ENCODE results near the gene ETS1.

Gene ETS1

DNA sequence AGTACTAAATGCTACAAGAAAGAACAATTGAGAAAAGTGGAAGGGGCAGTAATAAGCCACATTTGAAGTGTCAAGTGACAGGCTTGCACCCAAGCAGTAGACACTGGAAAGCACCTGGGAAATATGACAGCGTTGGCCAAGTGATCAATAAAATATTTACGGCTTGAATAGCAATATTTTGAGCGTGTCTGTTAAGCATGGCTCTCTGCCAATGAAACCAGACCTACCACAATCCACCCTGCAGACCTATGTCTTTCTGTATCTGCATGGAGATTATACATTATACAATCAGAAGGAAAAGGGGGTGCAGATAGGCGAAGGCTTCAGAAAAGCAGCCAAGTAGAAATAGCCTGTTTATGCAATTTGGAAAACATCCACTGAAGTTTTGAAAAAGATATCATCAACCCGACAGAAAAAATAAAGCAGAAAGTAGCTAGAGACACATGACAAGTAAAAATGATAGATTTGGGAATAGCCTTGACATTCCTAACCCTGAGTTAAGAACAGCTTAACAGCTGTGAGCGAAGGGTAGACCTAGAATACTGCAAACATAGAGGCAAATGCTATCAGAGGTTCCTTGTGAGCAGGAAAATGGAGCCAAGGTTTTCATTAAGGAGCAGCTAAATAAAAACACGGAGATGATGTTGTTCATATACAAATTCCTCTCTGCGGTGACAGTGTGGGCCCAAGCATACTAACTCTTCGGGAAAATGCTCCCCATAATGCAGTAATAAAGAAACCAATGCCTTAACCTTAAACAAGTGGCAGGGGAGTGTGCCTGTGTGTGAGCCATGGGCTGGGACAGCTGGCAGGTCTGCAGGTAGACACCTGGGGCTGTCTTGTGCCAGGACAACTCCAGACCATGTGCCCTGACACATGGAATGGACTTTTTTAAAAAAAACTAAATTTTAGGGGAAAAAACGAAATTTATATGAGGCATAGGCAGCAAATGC lies 71.3 kb downstream of the ETS1 start:
- no peak for DNase-seq

DNA sequence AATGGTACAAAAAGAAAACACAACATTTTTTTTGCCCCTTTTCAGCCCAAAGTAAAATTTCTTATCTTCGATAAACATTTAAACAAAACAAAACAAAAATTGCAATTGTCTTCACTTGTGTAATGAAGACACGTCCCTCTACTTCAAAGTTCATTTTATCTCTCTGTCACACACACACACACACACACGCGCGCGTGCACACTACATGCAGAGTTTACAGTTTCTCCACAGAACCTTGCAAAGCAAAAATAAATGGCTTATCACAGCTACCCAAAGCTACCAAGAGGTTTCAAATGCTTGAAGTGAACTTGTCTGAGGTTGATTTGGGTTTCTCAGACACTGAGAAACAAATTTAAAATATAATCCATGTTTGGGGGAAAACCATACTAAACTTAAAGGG lies 72.3 kb downstream of the ETS1 start:
- peak; percentile 28 to 41 for DNase-seq

- DNase-seq = peak in 1 of 2 donors; percentile 17
Observed at GRCh38 chr11:128513915-128514681, 73.3 kb downstream of the ETS1 start.

DNA sequence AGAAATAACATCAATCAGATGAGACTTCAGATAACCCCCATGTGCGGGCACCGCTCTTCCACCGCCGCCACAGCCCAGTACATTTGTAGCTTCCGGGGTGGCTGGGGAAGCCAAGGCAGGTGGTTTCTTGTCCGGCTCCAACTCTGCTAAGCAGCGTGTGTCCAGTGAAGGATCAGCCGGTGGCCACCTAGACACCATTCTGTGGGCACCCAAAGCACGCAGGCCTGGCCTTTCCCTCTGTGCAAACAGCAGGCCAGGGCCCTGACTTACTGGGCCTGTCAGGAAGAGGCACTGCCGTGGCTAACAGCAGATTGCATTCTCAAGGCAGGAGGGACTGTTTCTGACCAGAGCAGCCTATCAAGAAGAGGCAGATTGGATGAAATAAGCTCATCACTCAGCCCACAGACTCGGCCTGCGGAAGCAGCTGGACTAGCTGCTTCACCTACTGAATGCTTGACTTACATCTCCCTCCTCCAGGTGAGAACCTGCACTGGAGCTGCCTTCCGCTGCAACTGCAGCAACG lies 74.8 kb downstream of the ETS1 start:
- DNase-seq = peak in 1 of 2 donors; percentile 50

DNA sequence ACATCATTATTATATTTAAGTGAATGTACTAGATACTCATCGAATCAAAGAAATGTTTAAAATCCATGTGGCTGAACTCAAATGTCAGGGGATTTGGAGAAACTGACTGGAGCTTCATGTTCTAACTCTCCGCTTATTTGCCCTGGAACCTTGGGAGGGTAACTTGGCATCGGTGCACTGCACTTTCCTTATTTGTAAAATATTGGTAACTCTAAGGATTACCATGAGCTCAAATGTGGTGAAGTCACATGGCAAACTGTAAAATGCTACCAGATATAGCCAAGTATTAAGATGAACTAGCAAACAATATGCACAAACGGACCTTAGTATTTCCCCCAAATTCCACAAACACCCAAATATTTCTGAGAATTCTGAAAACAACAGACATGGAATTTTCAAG lies 75.6 kb downstream of the ETS1 start:
- no peak for DNase-seq

- DNase-seq = no peak
Observed at GRCh38 chr11:128509621-128510389, 77.6 kb downstream of the ETS1 start.

GRCh38 chr11:128508770-128509510 lies 78.4 kb downstream of the ETS1 start:
- peak in 1 of 2 donors; percentile 35 for DNase-seq

DNA sequence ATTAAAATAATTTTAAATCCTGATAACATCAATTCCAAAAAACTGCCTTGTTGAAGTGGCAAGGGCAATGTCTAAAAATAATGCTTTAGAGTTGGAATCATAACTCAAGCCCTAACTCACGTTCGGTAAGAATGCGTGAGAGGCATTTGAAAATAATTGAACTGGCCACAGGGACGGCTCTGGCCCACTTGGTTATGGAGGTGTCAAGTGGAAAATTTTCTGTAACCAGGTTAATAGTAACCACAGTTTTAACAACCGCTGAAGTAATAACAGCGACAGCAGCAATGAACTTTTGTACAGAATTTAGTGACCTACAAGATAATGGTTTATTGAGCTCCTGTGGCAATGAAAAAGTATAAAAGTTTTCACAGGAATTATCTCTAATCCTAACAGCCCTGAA lies 79.4 kb downstream of the ETS1 start:
- no peak for DNase-seq

DNA sequence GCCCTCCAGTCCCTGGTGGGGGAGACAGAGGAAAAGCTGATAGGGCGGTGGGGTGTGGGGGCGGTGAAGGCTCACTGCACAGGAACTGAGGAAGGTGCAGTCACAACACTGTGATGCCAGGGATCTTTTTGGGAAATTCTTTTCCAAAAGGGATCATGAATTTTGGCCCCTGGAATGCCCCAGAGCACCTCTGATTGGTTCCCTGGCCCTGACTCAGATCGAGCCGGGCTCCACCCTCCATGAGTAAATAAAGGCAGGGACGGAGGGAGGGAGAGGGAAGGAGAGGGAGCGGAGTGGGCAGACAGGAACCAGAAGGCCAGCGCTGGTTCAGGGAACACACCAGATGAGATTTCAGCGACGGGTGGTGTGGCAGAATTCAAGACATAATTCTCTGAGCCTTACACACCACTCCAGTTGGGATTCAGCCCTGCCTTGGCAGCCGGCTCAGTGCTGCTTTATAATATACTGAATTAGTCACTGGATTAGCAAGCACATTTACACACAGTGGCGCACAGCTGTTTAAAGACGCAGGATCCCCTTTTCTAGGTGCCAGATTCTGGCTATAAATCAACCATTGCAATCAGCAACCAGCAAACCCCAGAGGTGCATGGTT lies 80.3 kb downstream of the ETS1 start:
- no peak for DNase-seq

DNA sequence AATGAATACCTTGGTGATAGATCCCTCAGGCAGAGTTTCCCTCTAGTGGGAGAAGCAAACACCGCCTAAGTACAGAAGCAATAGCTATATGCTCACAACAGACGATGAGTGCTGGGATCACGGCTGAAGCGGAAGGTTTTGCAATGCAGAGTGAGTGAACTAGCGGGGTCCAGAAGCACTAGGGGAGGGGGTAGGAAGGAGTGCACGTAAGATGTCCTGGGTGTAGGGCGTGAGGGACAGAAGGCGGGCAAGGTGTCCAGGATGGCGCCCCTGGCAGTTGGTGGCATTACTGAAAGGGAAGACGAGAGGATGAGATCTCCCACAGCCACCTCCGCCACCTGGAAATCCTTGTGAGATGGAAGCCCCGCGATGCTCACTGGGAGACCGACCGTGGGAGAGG lies 81.0 kb downstream of the ETS1 start:
- DNase-seq = no peak

DNA sequence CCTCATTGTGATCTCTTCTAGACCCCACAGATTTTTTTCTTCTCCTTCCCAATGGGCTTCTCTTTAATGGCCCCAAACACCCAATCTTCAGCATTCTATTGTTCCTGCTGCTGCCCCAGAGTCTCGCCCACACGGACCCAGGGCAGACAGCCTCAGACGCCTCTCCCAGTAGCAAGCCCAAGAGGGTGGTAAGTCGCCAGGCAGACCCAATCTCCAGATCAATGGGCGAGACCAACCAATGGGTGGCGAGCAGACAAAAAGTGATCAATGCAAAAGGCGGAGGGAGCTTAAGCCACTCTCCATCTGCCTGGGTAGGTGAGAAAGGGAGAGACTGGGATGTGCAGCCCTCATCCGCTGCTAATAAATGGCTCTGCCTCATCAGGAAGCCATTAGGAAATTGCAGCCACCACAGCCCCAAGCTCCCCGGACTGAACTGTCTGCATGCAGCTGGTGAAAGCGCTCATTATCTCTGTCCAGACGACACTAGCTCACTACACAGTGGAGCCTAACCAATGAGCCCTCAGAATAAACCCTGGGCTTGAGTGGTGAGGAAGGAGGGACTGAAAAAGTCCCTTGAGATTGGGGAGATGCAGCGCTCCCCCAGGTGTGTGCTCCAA lies 81.8 kb downstream of the ETS1 start:
- DNase-seq = peak in 1 of 2 donors; percentile 47

- no peak for DNase-seq
Observed at GRCh38 chr11:128504486-128504885, 82.9 kb downstream of the ETS1 start.

- peak; percentile 49 to 66 for DNase-seq
Observed at GRCh38 chr11:128503245-128503991, 83.9 kb downstream of the ETS1 start.

GRCh38 chr11:128502726-128503125 lies 84.6 kb downstream of the ETS1 start:
- DNase-seq = no peak

- no peak for DNase-seq
Observed at GRCh38 chr11:128501632-128502549, 85.5 kb downstream of the ETS1 start.

GRCh38 chr11:128501008-128501407 lies 86.3 kb downstream of the ETS1 start:
- DNase-seq = no peak

DNA sequence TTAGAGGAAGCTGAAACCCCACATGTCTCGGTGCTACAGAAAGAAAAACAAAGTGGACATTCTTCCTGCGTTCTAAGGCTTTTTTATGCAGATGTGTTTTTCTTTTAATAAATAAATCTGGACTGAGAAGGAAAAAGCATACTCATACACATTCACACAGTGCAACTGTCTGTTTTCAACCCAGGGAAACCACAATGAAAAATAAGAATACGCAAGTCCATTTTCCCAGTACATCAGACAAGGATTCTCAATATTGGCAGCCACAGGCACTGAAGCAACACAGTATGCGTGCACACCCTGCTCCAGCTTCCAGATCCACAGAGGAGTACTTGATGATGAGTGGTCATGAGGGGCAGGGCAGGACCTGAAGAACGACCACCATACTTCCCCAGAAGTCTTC lies 86.9 kb downstream of the ETS1 start:
- no peak for DNase-seq

DNA sequence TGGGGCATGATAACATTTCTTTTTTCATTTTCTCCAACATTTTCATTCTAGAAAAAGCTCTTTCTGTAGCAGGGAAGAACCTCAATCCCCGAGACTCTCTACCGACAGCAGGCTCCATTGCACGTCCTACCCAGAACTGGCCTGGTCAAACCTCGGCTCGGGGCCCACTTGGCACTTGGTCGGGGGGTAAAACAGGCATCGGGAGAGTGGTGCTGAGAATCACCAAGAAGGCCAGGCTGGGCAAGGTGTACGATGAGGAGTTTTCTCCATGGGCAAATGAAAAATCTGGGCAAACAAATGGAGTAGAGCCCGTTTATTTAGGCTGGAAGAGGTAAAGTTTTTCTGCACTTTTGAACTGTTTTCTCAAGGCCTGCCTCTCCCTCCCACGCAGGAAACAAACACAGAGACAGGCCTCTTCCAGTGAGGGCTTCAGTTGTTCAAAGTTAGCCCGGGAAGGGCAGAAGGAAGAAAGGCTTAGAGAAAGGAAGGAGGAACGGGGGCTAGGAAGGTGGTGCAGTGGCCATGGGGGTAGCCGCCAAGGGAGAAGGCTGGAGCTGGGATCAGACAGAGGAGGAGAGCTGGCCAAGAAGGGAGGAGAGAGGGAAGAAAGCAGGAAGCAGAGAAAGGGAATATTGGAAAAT lies 87.6 kb downstream of the ETS1 start:
- no peak for DNase-seq
